HG02759 (cell line): ENCODE results near the gene WDFY4.

Experiments
- ATAC-seq: cut with Tn5 transposase; IDR thresholded peaks from one replicate; pipeline ENCODE4 v1.9.1; 2021; ENCODE audit warnings: mild to moderate bottlenecking, moderate library complexity; ENCODE audit not compliant: unreplicated experiment

Gene WDFY4

GRCh38 chr10:48839809-48840679, 155.4 kb downstream of the WDFY4 start:
- ATAC-seq, result no peak

GRCh38 chr10:48842231-48842630, 157.6 kb downstream of the WDFY4 start:
- ATAC-seq, result no peak

DNA sequence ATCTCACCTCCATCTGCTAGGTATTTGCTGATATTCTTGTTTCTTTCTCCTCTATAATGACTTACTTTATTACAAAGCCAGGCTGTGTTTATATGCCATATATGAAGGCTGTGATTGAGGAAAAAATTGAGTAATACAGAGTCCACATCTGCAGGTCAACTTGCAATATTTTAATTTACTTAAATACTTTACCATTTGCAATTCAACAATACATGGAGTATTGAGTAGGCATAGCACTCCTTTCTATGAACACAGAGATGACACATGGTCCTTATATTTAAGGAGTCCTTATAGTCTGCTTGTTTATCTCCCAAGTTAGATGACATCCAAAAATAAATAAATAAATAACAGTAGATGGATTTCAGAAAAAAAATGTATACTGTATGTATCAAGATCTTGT, 158.5 kb downstream of the WDFY4 start:
- no peak for ATAC-seq

DNA sequence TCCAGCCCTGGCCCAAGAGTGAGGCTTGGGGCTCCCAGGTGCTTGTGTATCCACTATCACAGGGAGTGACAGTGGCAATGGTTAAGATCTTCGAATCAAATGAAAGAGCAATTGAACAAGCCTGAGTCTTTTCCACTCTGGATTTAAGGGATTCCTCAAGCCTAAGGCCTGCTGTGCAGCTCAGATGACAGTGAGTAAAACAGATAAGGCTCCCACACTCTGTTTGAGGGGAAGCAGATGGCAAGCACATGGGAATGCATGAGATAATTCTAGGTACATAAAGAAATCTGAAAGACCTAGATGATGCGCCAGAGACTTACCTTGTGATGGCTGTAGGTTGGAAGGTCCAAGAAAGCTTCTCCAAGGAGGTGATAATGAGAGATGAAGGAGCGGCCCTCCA, 159.9 kb downstream of the WDFY4 start:
- no peak for ATAC-seq

- no peak for ATAC-seq
Measured at GRCh38 chr10:48845512-48845911, 160.8 kb downstream of the WDFY4 start.

DNA sequence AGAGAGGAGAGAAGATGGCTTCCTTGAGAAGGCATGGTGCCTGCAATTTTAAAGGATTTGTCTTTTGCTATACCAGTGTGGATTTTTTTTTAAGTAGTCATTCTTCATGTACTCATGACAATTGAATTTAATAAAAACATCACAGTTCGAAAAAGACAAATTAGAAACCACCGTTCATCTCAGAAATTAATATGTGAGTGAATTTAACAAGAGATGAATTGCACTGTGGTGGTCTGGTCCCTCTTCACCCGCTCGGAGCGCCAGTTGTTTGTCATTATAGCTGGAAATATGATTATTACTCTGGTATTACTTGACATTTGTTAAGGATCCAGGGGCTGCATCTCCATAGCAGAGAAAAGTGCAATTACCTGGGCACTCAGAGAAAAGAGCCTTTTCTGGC, 163.0 kb downstream of the WDFY4 start:
- no peak for ATAC-seq

- ATAC-seq, result no peak
Measured at GRCh38 chr10:48856855-48857254, 172.2 kb downstream of the WDFY4 start.

DNA sequence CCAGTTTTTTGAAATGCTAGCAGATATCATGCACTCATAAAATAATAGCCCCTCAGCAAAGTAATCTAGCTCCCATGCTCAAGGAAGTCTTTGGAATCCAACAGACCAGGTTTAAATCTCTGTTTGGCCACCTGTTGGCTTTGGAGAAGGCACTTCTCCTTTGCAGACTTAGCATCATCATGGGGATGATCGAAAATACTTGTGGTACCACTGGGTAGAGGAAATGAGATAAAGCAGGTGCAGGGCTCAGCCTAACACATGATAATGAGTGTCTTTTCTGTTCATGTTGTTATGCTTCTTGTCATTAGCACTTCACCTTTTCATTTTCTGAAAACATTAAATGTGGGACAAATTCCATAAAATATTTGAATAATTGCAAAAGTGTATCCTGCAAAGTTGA, 187.6 kb downstream of the WDFY4 start:
- ATAC-seq, result no peak

GRCh38 chr10:48878091-48878490, 193.4 kb downstream of the WDFY4 start:
- no peak for ATAC-seq

DNA sequence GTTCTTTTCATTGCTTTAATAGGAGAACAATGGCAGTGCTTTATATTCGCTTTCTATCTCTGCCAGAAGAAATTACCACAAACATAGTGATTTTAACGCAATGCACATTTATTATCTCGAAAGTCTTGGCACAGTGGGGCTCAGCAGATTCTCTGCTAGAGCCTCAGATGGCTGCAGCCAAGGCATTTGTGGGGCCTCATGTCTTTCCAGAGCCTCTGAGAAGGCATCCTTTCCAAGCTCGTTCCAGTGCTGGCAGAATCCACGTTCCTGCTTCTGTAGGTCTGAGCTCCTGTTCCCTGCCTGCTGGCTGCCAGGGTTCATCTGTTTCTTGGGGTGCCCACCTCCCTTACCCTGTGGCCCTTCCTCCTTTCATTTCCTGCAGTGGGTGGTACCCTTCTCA, 194.8 kb downstream of the WDFY4 start:
- no peak for ATAC-seq

- no peak for ATAC-seq
Measured at GRCh38 chr10:48880016-48880705, 195.5 kb downstream of the WDFY4 start.

DNA sequence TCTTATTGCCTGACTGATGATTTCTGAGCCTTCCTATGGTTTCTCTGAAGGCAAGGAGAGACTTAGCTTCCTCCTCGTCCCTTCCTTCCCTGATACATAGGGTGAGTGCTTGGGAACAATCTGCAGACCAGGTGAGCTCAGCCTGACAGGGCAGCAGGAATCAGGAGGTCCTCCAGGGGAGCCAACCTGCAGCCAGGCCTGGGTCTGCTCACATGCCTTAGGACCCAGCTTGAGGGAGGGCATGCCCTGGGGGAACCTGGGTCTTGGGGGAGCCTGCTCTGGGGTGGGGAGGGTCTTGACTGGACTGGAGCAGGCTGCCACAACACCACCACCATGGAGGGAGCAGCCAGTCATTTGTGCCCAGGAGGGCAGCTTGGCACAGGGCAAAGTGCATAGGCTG, 197.3 kb downstream of the WDFY4 start:
- ATAC-seq, result no peak

- no peak for ATAC-seq
Measured at GRCh38 chr10:48882881-48883280, 198.2 kb downstream of the WDFY4 start.

- ATAC-seq, result no peak
Measured at GRCh38 chr10:48883701-48884100, 199.0 kb downstream of the WDFY4 start.

DNA sequence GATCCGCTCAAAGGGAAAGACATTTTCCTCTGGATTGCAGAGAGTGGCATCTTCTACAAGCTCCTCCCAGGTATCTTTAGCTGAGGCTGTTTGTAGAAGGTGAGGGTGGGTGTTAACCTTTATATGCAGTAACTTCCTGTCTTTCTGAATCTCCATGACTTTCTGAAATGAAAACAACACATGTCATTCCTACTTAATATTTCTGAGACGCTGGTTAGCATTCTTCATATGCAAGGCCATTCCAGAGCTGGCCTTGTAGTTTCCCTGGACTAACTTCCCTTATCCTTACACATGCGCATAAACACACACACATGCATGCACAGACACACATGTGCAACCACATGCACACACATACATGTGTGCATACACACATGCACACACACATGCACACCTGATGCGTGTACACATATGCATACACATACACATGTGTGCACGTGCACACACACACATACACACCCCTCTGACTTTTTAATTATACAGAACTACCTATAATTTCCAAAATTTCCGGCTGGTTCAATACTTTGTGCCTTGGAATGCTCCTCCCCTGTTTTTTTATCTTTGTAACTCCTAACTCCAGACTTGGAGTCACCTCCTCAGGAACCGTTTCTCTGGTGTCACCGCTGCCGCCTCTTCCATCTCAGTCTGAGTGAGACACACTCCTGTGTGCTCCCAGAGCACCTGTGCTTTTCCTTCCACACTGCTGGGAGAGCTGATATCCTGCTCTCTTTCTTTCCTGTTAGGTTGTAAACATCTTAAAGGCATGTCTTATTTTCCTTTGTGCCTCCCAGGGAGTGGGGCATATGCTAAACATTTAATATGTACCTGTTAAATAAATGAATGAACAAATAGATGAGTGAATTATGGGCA, 199.7 kb downstream of the WDFY4 start:
- no peak for ATAC-seq

DNA sequence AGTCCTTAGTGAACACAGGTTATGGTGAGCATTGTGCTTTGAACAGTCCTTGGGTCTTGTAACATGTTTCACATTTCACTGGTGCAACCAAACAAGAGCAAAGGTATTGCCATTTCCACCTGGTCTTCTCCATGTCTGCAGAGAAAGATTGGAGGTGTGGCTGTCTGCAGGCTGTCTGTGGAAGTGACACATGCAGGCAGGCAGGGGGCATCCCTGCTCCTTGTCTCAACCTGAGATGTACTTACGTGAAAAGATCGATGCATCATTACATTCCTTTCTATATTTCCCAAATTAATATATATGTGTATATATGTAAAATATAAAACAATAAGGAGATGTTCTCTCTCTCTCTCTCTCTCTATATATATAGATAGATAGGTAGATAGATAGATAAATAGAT, 200.7 kb downstream of the WDFY4 start:
- no peak for ATAC-seq

- no peak for ATAC-seq
Measured at GRCh38 chr10:48887982-48888381, 203.3 kb downstream of the WDFY4 start.

DNA sequence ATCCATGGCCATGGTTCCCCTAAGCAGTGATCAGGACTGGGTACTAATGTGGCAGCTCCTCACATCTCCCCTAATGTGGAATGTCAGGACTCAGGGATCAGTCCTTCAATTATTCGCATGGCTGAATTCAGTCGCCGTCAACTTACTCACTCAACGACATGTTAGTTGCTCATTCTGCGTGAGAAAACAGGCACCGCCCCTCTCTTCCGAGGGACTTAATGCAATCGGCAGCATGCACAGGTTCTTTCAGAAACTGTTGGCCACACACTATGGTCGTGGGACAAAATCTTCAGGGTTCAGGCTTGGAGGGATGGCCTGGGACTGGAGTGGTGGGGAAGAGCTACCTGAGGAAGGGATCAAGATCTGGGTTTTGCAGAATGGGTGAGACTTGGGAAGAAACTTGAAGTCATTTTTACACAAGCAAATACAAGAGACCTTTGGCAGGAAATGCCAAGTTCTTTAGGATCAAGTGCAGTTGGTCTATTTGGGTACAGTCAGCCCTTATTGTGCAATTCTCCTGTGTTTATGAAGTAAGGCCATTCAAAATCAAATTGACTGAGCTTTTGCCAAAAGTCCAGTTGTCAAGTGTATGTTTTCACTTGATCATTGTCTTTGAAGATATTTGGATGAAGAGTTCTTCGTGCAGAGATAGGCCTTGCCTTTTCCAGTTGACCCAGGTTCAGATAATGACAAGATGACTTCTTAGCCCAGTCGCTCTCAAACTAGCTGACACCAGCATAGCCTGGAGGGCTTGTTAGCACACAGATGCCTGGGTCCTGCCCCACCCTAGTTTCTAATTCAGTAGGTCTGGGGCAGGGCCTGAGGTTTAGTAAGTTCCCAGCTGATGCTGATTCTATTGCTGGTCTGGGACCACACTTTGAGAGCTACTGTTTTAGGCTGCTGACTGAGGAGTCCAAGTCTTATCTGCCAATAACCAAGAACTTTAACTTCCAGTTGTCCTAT, 206.5 kb downstream of the WDFY4 start:
- no peak for ATAC-seq

- no peak for ATAC-seq
Measured at GRCh38 chr10:48894911-48895802, 210.5 kb downstream of the WDFY4 start.
